Right cardiac atrium (tissue), 5 donors: ENCODE data around the gene TMCO4. TPM values are rescaled to one million over a fixed set of nuclear protein-coding genes. Genes with fewer than 3 reads are reported as not detected.

Experiments used
- ATAC-seq, 2 donors: fragments of 200-7000 bp; cut with Tn5 transposase; one replicate each; pipeline versions ENCODE4 v1.8.0 to v1.9.1; 2020; ENCODE audit warnings: moderate library complexity in 2 of 2, mild to moderate bottlenecking in 1 of 2
- DNase-seq, 3 donors: peaks; one replicate each; pipeline ENCODE4 v3.0.0-alpha.2; 2020
- H3K27ac ChIP-seq: one replicate; pipeline ENCODE4 v1.5.1; 2013; ENCODE audit warnings: mild to moderate bottlenecking, low read length, control low read depth, moderate library complexity
- H3K27me3 ChIP-seq: one replicate; pipeline ENCODE4 v1.6.1; 2013; ENCODE audit not compliant: control insufficient read depth, insufficient read depth
- H3K4me1 ChIP-seq: one replicate; pipeline ENCODE4 v1.6.1; 2013; ENCODE audit warnings: low read length; ENCODE audit not compliant: control insufficient read depth, insufficient read depth
- H3K4me3 ChIP-seq: one replicate; pipeline ENCODE4 v1.5.1; 2013; ENCODE audit warnings: low read length, control low read depth
- H3K9me3 ChIP-seq: one replicate; pipeline ENCODE4 v1.6.1; 2013; ENCODE audit warnings: low read length; ENCODE audit not compliant: control insufficient read depth
- WGBS: extraction: QIAGEN DNeasy Blood & Tissue Kit; methylation state at CpG from one replicate; pipeline ENCODE4 v1.1.7; 2013; 5-methylcytosine and 5-hydroxymethylcytosine counted together
- intact Hi-C, 4 donors: fragments of 100-400 bp; cut with DNase I; formaldehyde crosslinking; loops; one replicate each; pipeline versions ENCODE4 v1.11.0 to v1.14.0; 2022 to 2023
- polyA plus RNA-seq: library from polyadenylated mRNA; stranded (reverse); fragments of 200-250 nt; gene quantifications from one replicate; pipeline ENCODE4 v1.2.3, GENCODE V29; 2013
- total RNA-seq, 4 donors: library from RNA; stranded (reverse); fragmentation: NEBNext Ultra II Directional; extraction: Animal tissue kit (Norgen Biotek cat#: 25700); gene quantifications; one replicate each; pipeline ENCODE4 v1.2.1, GENCODE V29; 2021
- donor health status: healthy with polysubstance abuse.
- donor health status: DM: no; HTN: yes; CAD: no.
- donor health status: DM: no; HTN: no; CAD: no.
- donor health status: DM: no; HTN: yes; CAD: no; lungs with severe emphysema.
- donor health status: DM: yes; HTN: yes; CAD: no.

Gene TMCO4
- total and polyA plus RNA-seq, 5 donors = 8.4 to 11.5 (median 10.7) TPM

GRCh38 chr1:19762175-19762779 lies 37.4 kb downstream of the TMCO4 start:
- Histone ChIP-seq H3K4me1 (no peaks in the 10 kb centered on the region), H3K9me3 (no peaks in the 10 kb centered on the region), H3K27ac (no peak overlapping the region), H3K27me3 (no peaks in the 10 kb centered on the region), H3K4me3 (no peak overlapping the region)
- ATAC-seq = no peak
- no peak for DNase-seq
- 57% methylated on average over 11 of the region's 11 CpGs for WGBS
- intact Hi-C loops = no loop called here

DNA sequence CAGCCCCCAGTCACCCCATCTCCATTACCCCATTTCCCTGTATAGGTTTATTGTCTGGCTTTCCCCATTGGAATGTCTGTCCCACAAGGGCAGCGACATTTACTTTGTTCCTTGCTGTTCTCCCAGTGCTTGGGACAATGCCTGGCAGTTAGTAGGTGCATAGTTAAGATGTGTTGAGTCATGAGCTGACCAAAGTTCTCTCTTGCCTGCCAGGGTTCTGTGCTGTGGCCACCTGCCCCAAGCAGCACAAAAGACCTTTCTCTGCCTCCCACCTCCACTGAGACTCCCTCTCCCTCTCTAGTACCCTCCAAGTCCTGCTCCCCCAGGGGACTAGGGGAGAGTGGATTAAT lies 40.0 kb downstream of the TMCO4 start:
- 94% methylated on average over 1 of the region's 1 CpG for WGBS
- Histone ChIP-seq H3K27ac (no peak overlapping the region), H3K9me3 (no peaks in the 10 kb centered on the region), H3K4me1 (no peaks in the 10 kb centered on the region), H3K4me3 (no peak overlapping the region), H3K27me3 (no peaks in the 10 kb centered on the region)
- DNase-seq (no peak), ATAC-seq (no peak)
- intact Hi-C loops = no loop called here

DNA sequence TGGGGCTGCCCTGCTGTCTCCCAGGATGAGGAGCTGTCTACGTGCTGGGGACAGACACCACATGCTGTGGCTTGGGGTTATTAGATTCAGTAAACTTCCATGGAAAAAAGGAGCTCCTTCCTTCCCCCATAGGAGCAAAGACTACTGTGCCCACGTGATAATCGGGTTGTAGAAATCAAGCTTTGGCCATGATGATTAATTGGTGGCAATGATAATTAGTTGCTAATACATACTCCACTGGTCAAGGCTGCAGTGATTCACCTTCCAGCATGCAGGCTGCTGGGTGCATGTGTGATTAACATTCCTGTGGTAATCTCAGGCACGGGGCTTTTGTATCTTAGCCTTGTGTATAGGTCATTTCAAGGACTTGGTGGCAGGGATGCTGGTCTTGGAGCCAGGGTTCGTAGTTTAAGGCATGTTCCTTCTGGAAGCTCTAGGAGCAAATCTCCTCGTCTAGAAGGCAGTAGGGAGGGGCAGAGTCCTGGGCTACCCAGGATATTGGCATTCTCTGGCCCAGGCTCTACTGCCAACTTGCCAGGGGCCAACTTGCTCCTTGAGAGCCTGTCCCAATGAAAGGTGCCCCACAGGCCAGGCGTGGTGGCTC lies 41.4 kb downstream of the TMCO4 start:
- intact Hi-C loops = no loop called here
- no peak for ATAC-seq
- no peak overlapping the region for H3K4me3 ChIP-seq
- no peak for DNase-seq
- no peaks in the 10 kb centered on the region for H3K9me3 ChIP-seq
- H3K27ac ChIP-seq = no peak overlapping the region
- WGBS = 73% methylated on average over 7 of the region's 7 CpGs
- H3K4me1 ChIP-seq = no peaks in the 10 kb centered on the region
- no peaks in the 10 kb centered on the region for H3K27me3 ChIP-seq

- no peak for ATAC-seq
- DNase-seq = no peak
- no peak overlapping the region for H3K4me3 ChIP-seq
- intact Hi-C loops = no loop called here
- H3K27me3 ChIP-seq = no peaks in the 10 kb centered on the region
- no peaks in the 10 kb centered on the region for H3K9me3 ChIP-seq
- H3K27ac ChIP-seq = no peak overlapping the region
- no peaks in the 10 kb centered on the region for H3K4me1 ChIP-seq
- 92% methylated on average over 4 of the region's 4 CpGs for WGBS
These were observed 42.1 kb downstream of the TMCO4 start for GRCh38 chr1:19757641-19758040.

GRCh38 chr1:19756480-19756879 lies 43.2 kb downstream of the TMCO4 start:
- 94% methylated on average over 5 of the region's 5 CpGs for WGBS
- H3K27ac ChIP-seq = no peak overlapping the region
- DNase-seq (no peak), ATAC-seq (no peak)
- H3K27me3 ChIP-seq = no peaks in the 10 kb centered on the region
- H3K9me3 ChIP-seq = no peaks in the 10 kb centered on the region
- intact Hi-C loops = no loop called here
- H3K4me3 ChIP-seq = no peak overlapping the region
- H3K4me1 ChIP-seq = no peaks in the 10 kb centered on the region

DNA sequence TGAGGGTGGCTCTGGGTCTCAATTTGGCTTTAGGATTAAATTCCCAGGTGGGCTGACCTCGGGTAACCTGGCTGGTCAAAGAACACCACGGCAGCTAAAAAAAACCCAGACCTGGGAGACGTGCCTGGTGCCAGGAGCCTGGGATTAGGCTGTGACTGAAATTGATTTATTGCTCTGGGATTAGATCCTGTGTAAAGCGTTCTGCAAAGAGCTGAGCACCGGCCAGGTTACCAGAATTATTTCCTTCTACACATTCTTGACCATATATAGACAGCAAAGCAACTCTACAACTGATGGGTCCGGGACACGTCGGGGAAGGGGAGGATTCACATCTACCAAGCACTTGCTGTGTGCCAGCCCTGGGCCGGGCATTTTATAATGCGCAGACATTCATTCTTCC lies 45.2 kb downstream of the TMCO4 start:
- intact Hi-C loops = no loop called here

GRCh38 chr1:19752083-19752696 lies 47.5 kb downstream of the TMCO4 start:
- intact Hi-C loops = no loop called here
- 50% methylated on average over 9 of the region's 9 CpGs for WGBS
- Histone ChIP-seq H3K27me3 (no peaks in the 10 kb centered on the region), H3K4me1 (no peaks in the 10 kb centered on the region), H3K27ac (no peak overlapping the region), H3K4me3 (no peak overlapping the region), H3K9me3 (no peaks in the 10 kb centered on the region)
- ATAC-seq (no peak), DNase-seq (no peak)

More for the DNA sequence above, 45.2 kb downstream of the TMCO4 start:
- WGBS = 76% methylated on average over 10 of the region's 10 CpGs
- no peak overlapping the region for H3K27ac ChIP-seq
- no peak overlapping the region for H3K4me3 ChIP-seq
- H3K9me3 ChIP-seq = no peaks in the 10 kb centered on the region
- no peaks in the 10 kb centered on the region for H3K4me1 ChIP-seq
- no peaks in the 10 kb centered on the region for H3K27me3 ChIP-seq
- DNase-seq (no peak), ATAC-seq (no peak)

- DNase-seq (no peak), ATAC-seq (no peak)
- no peaks in the 10 kb centered on the region for H3K9me3 ChIP-seq
- H3K27me3 ChIP-seq = no peaks in the 10 kb centered on the region
- WGBS = 84% methylated on average over 3 of the region's 3 CpGs
- no peak overlapping the region for H3K27ac ChIP-seq
- H3K4me1 ChIP-seq = no peaks in the 10 kb centered on the region
- no peak overlapping the region for H3K4me3 ChIP-seq
- intact Hi-C loops = no loop called here
These were observed 48.8 kb downstream of the TMCO4 start for GRCh38 chr1:19750882-19751276.

- intact Hi-C loops = no loop called here
- peak; percentile 40 to 59 for ATAC-seq
- WGBS = 73% methylated on average over 15 of the region's 15 CpGs
These were observed 49.4 kb downstream of the TMCO4 start for GRCh38 chr1:19750101-19750881.

GRCh38 chr1:19749685-19750084 lies 50.0 kb downstream of the TMCO4 start:
- Histone ChIP-seq H3K27me3 (no peaks in the 10 kb centered on the region), H3K9me3 (no peaks in the 10 kb centered on the region), H3K4me3 (no peak overlapping the region), H3K4me1 (no peaks in the 10 kb centered on the region), H3K27ac (no peak overlapping the region)
- 98% methylated on average over 1 of the region's 1 CpG for WGBS
- intact Hi-C loops = no loop called here
- DNase-seq = no peak
- no peak for ATAC-seq

More at GRCh38 chr1:19750101-19750881, 49.4 kb downstream of the TMCO4 start:
- no peaks in the 10 kb centered on the region for H3K27me3 ChIP-seq
- H3K9me3 ChIP-seq = no peaks in the 10 kb centered on the region
- H3K4me1 ChIP-seq = no peaks in the 10 kb centered on the region
- H3K27ac ChIP-seq = no peak overlapping the region
- DNase-seq = no peak
- no peak overlapping the region for H3K4me3 ChIP-seq

- 80% methylated on average over 1 of the region's 1 CpG for WGBS
- intact Hi-C loops = no loop called here
- ATAC-seq = no peak
- Histone ChIP-seq H3K4me3 (no peak overlapping the region), H3K27ac (no peak overlapping the region), H3K9me3 (no peaks in the 10 kb centered on the region), H3K4me1 (no peaks in the 10 kb centered on the region), H3K27me3 (no peaks in the 10 kb centered on the region)
- DNase-seq = no peak
These were observed 52.0 kb downstream of the TMCO4 start for GRCh38 chr1:19747761-19748160.
